K562 (cell line): ENCODE data around the gene RC3H2. TPM values are rescaled to one million over a fixed set of nuclear protein-coding genes. Genes with fewer than 3 reads are reported as not detected.

ENCODE experiments used
- ELF2 ChIP-seq: fragments of 250-450 bp; sonication (Bioruptor Pico); IDR thresholded peaks from 2 replicates; pipeline ENCODE4 v1.5.0; 2021; ENCODE audit warnings: mild to moderate bottlenecking
- ESRRB ChIP-seq: fragments of 250-450 bp; sonication (Bioruptor Pico); IDR thresholded peaks from 2 replicates; pipeline ENCODE4 v1.5.0; 2020; ENCODE audit warnings: mild to moderate bottlenecking, moderate library complexity, borderline replicate concordance
- FOXJ3 ChIP-seq: sonication (generic); formaldehyde crosslinking; IDR thresholded peaks from 2 replicates; pipeline ENCODE4 v1.4.0; 2020; ENCODE audit warnings: mild to moderate bottlenecking, missing genetic modification reagents
- KDM2B ChIP-seq: fragments of 250-450 bp; sonication (Bioruptor Pico); IDR thresholded peaks from 2 replicates; pipeline ENCODE4 v1.8.0; 2021; ENCODE audit warnings: mild to moderate bottlenecking, moderate library complexity
- RBM22 ChIP-seq: fragments of 200-400 bp; formaldehyde crosslinking; IDR thresholded peaks from 2 replicates; pipeline ENCODE4 v1.6.1; 2018; ENCODE audit warnings: low read length, low read depth; ENCODE audit not compliant: poor library complexity, severe bottlenecking
- RUNX1 ChIP-seq: sonication (generic); IDR thresholded peaks from 2 replicates; pipeline ENCODE4 v1.6.1; 2016; ENCODE audit warnings: antibody characterized with exemption, low read depth
- STAG1 ChIP-seq: sonication (generic); formaldehyde crosslinking; IDR thresholded peaks from 2 replicates; pipeline ENCODE4 v1.5.0; 2020; ENCODE audit warnings: missing genetic modification reagents, borderline replicate concordance
- ZBTB17 ChIP-seq: fragments of 450-650 bp; formaldehyde crosslinking; IDR thresholded peaks from 2 replicates; pipeline ENCODE4 v1.4.0; 2020; ENCODE audit warnings: mild to moderate bottlenecking
- ZFPM2 ChIP-seq: fragments of 250-450 bp; sonication (Bioruptor Pico); IDR thresholded peaks from 2 replicates; pipeline ENCODE4 v1.5.1; 2022; ENCODE audit warnings: mild to moderate bottlenecking
- polyA plus RNA-seq, 8 experiments: library from polyadenylated mRNA; depleted of rRNA in 4 of 8; stranded (reverse) in 5 of 8; unstranded in 3 of 8; fragments of >200 nt; fragmentation: Nextera tagmentation in 2 of 8; fragmentation: Illumina TruSeq in 1 of 8; extraction: Ambion mirVana in 2 of 8; extraction: Trizol in 1 of 8; gene quantifications; 2 replicates each; pipeline versions ENCODE4 v1.2.1 to v1.2.3, GENCODE V29; 2011 to 2014; ENCODE audit warnings: inconsistent platforms in 1 of 8, missing spikeins in 1 of 8
- total RNA-seq, 7 experiments: library from RNA; depleted of rRNA in 6 of 7; stranded (reverse); fragments of >200 nt in 6 of 7; fragmentation: Illumina TruSeq in 2 of 7; extraction: Trizol in 2 of 7; gene quantifications; 2 replicates each; pipeline versions ENCODE4 v1.2.1 to v1.2.3, GENCODE V29; 2011 to 2021; ENCODE audit warnings: low replicate concordance in 1 of 7
- TF ChIP-seq, protein P1 (sequence below): fragments of 250-450 bp; sonication (Bioruptor Pico); IDR thresholded peaks from 2 replicates; pipeline ENCODE4 v1.4.0; 2020

Gene RC3H2
- total and polyA plus RNA-seq, 9 of the 15 experiments (the other 6 are each of a cell fraction or from before 2014, with no cell fraction given), result 5.6 to 35.4 (median 18.6) TPM

DNA sequence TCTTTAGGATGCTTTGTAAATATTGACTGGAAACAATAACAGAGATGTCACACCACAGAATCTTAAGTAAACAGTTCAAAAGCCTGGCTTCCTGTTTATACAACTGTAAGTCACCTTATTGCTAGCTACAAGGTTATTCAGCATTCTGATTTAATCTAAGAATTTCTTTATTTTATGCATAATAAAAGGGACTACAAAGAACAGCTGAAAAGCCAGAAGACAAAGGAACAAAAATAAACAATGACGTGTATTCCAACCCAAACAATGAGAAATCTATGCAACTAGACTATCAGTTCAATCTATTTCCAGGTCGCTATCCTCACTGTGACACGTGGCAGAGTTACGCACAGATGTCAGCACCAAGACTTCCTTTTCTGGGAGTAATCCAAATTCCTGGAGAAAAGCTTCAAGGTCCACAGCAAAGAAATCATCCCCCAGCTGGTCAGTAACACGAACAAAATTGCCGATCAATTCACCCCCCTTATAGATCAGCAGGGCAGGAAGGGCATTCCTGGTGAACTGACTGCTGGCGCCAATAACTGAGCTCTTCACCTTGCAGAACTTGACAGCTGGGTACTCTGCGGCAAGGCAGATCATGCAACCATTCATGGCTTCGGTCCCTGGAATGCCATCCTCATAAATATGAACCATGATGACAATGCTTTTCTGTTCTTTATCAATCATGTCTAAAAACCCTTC lies 85.2 kb downstream of the RC3H2 start (continued):
- TF ChIP-seq, protein P1, sequence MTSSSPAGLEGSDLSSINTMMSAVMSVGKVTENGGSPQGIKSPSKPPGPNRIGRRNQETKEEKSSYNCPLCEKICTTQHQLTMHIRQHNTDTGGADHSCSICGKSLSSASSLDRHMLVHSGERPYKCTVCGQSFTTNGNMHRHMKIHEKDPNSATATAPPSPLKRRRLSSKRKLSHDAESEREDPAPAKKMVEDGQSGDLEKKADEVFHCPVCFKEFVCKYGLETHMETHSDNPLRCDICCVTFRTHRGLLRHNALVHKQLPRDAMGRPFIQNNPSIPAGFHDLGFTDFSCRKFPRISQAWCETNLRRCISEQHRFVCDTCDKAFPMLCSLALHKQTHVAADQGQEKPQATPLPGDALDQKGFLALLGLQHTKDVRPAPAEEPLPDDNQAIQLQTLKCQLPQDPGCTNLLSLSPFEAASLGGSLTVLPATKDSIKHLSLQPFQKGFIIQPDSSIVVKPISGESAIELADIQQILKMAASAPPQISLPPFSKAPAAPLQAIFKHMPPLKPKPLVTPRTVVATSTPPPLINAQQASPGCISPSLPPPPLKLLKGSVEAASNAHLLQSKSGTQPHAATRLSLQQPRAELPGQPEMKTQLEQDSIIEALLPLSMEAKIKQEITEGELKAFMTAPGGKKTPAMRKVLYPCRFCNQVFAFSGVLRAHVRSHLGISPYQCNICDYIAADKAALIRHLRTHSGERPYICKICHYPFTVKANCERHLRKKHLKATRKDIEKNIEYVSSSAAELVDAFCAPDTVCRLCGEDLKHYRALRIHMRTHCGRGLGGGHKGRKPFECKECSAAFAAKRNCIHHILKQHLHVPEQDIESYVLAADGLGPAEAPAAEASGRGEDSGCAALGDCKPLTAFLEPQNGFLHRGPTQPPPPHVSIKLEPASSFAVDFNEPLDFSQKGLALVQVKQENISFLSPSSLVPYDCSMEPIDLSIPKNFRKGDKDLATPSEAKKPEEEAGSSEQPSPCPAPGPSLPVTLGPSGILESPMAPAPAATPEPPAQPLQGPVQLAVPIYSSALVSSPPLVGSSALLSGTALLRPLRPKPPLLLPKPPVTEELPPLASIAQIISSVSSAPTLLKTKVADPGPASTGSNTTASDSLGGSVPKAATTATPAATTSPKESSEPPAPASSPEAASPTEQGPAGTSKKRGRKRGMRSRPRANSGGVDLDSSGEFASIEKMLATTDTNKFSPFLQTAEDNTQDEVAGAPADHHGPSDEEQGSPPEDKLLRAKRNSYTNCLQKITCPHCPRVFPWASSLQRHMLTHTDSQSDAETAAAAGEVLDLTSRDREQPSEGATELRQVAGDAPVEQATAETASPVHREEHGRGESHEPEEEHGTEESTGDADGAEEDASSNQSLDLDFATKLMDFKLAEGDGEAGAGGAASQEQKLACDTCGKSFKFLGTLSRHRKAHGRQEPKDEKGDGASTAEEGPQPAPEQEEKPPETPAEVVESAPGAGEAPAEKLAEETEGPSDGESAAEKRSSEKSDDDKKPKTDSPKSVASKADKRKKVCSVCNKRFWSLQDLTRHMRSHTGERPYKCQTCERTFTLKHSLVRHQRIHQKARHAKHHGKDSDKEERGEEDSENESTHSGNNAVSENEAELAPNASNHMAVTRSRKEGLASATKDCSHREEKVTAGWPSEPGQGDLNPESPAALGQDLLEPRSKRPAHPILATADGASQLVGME (CRISPR knock-in tag), result no peak
- TF ChIP-seq STAG1, result no peak
- no peak for TF ChIP-seq ELF2
- TF ChIP-seq RBM22, result no peak
- no peak for TF ChIP-seq ZFPM2 (CRISPR knock-in tag)
- no peak for TF ChIP-seq RUNX1
- TF ChIP-seq FOXJ3 (CRISPR knock-in tag), result no peak
- no peak for TF ChIP-seq KDM2B (CRISPR knock-in tag)
- no peak for TF ChIP-seq ZBTB17 (CRISPR knock-in tag)
- TF ChIP-seq ESRRB (CRISPR knock-in tag), result no peak
